ENCODE data around the gene CHPT1.
"Not testable (repeated sequence)": the region's sequence is repeated elsewhere in the genome, so short reads cannot be mapped to it uniquely, and the experiment has no call there.

Gene CHPT1

DNA sequence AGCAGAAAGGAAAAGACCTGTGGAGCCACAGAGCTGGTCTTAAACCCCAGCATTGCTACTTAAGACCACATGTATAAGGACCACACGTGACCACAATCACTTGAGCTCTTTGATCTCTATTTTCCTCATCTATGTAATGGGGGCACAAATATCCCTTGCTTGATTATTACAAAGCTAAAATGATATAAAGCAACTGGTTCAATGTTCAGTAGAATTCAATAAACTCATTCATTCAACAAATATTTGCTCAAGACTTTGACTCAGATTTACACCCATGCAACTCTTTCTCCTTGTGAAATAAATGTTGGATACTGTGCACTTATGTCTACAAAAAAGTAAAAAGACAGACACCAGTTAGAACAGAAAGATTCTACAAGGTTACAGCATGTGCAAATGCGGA is 21.9 kb upstream of the CHPT1 start:
- no peak overlapping the region for H3K4me2 ChIP-seq (ENCODE audit: low read length)
- H3K9me2 ChIP-seq (ENCODE audit: low read depth, low read length), result no peaks in the 10 kb centered on the region
- no peaks in the 10 kb centered on the region for H3F3A ChIP-seq (ENCODE audit: insufficient read depth, low read length)
- no peaks in the 10 kb centered on the region for H4K20me1 ChIP-seq (ENCODE audit: insufficient read depth, low read length)
- no peak overlapping the region for H2AFZ ChIP-seq (ENCODE audit: low read length)
- H3K4me1 ChIP-seq (ENCODE audit: insufficient read depth, low read length, severe bottlenecking), result peaks cover 18% of the 10 kb centered on the region
- no peaks in the 10 kb centered on the region for H3K36me3 ChIP-seq (ENCODE audit: insufficient read depth, low read length)
- no peaks in the 10 kb centered on the region for H3K79me2 ChIP-seq (ENCODE audit: insufficient read depth, low read length)
- H3K9ac ChIP-seq (ENCODE audit: low read length), result no peak overlapping the region
- no peak overlapping the region for H3K27ac ChIP-seq (ENCODE audit: low read depth, low read length, poor library complexity, severe bottlenecking)
- H3K27me3 ChIP-seq (ENCODE audit: insufficient read depth, low read length), result no peaks in the 10 kb centered on the region
- no peak for TF ChIP-seq EZH2 (IDR thresholded peaks at IDR 0.05; ENCODE audit: borderline replicate concordance, low read length)
- TF ChIP-seq, protein P1, sequence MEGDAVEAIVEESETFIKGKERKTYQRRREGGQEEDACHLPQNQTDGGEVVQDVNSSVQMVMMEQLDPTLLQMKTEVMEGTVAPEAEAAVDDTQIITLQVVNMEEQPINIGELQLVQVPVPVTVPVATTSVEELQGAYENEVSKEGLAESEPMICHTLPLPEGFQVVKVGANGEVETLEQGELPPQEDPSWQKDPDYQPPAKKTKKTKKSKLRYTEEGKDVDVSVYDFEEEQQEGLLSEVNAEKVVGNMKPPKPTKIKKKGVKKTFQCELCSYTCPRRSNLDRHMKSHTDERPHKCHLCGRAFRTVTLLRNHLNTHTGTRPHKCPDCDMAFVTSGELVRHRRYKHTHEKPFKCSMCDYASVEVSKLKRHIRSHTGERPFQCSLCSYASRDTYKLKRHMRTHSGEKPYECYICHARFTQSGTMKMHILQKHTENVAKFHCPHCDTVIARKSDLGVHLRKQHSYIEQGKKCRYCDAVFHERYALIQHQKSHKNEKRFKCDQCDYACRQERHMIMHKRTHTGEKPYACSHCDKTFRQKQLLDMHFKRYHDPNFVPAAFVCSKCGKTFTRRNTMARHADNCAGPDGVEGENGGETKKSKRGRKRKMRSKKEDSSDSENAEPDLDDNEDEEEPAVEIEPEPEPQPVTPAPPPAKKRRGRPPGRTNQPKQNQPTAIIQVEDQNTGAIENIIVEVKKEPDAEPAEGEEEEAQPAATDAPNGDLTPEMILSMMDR (IDR thresholded peaks at IDR 0.05; ENCODE audit: low read length), result no peak
- H3K9me3 ChIP-seq (ENCODE audit: low read length), result no peaks in the 10 kb centered on the region
- H3K4me3 ChIP-seq (ENCODE audit: low read depth, low read length, poor library complexity, severe bottlenecking), result no peak overlapping the region

DNA sequence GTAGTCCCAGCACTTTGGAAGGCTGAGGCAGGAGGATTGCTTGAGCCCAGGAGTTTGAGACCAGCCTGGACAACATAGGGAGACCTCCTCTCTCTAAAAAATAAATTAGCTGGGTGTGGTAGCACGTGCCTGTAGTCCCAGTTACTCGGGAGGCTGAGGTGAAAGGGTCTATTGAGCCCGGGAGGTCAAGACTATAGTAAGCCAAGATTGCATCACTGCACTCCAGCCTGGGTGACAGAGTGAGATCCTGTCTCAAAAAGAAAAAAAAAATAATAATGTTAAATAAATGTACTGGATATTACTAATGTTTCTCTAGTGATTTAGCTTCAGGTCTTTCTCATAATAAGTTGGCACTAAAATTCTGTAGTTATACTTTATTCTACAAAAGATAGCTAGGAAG is 20.9 kb upstream of the CHPT1 start:
- H3K36me3 ChIP-seq (ENCODE audit: insufficient read depth, low read length); H3K79me2 ChIP-seq (ENCODE audit: insufficient read depth, low read length); H3K9me3 ChIP-seq (ENCODE audit: low read length); H3K9ac ChIP-seq (ENCODE audit: low read length); H3K27ac ChIP-seq (ENCODE audit: low read depth, low read length, poor library complexity, severe bottlenecking); H3K9me2 ChIP-seq (ENCODE audit: low read depth, low read length); H3K4me3 ChIP-seq (ENCODE audit: low read depth, low read length, poor library complexity, severe bottlenecking); H3K4me2 ChIP-seq (ENCODE audit: low read length); H3K4me1 ChIP-seq (ENCODE audit: insufficient read depth, low read length, severe bottlenecking); H3F3A ChIP-seq (ENCODE audit: insufficient read depth, low read length); H2AFZ ChIP-seq (ENCODE audit: low read length); H3K27me3 ChIP-seq (ENCODE audit: insufficient read depth, low read length); H4K20me1 ChIP-seq (ENCODE audit: insufficient read depth, low read length): not testable (repeated sequence)

DNA sequence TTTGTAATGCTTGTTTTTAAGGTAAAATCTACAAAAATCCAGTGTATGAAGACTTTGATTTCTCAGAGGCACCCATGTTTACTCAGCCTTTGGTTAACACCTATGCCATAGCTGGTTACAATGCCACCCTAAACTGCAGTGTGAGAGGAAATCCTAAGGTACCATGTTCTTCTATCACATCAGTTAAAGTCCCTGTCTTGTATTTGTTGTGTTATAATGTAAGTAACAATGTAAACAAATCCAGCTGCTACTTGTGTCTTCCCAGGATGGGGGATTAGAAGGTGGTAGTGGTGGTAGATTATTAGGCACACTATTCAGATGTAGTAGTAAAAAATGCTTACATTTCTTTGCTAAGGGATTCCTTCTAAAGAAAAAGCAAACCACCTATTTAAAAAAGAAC is 19.4 kb upstream of the CHPT1 start:
- TF ChIP-seq EZH2 (IDR thresholded peaks at IDR 0.05; ENCODE audit: borderline replicate concordance, low read length), result no peak
- TF ChIP-seq, protein P1 (IDR thresholded peaks at IDR 0.05; ENCODE audit: low read length), result no peak
- Histone ChIP-seq H3K36me3 (ENCODE audit: insufficient read depth, low read length) (no peaks in the 10 kb centered on the region), H3K27me3 (ENCODE audit: insufficient read depth, low read length) (no peaks in the 10 kb centered on the region), H3K9me2 (ENCODE audit: low read depth, low read length) (no peaks in the 10 kb centered on the region), H3K79me2 (ENCODE audit: insufficient read depth, low read length) (no peaks in the 10 kb centered on the region), H3K27ac (ENCODE audit: low read depth, low read length, poor library complexity, severe bottlenecking) (no peak overlapping the region), H3K4me3 (ENCODE audit: low read depth, low read length, poor library complexity, severe bottlenecking) (no peak overlapping the region), H4K20me1 (ENCODE audit: insufficient read depth, low read length) (no peaks in the 10 kb centered on the region), H2AFZ (ENCODE audit: low read length) (no peak overlapping the region), H3K9me3 (ENCODE audit: low read length) (no peaks in the 10 kb centered on the region), H3K4me2 (ENCODE audit: low read length) (no peak overlapping the region), H3K9ac (ENCODE audit: low read length) (no peak overlapping the region), H3F3A (ENCODE audit: insufficient read depth, low read length) (no peaks in the 10 kb centered on the region), H3K4me1 (ENCODE audit: insufficient read depth, low read length, severe bottlenecking) (no peaks in the 10 kb centered on the region)

DNA sequence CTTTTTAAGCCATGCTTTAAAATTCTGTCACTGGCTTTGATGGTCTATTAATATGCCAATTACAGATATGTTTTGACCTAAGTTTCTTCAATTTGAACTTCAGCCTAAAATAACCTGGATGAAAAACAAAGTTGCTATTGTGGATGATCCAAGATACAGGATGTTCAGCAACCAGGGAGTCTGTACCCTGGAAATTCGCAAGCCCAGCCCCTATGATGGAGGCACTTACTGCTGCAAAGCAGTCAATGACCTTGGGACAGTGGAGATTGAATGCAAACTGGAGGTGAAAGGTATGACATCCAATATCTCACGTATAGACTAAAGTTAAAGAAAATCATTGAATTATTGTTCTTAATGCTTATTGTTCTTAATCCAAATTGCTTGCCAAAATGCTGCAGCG is 17.2 kb upstream of the CHPT1 start:
- no peak for TF ChIP-seq EZH2 (IDR thresholded peaks at IDR 0.05; ENCODE audit: borderline replicate concordance, low read length)
- TF ChIP-seq, protein P1 (IDR thresholded peaks at IDR 0.05; ENCODE audit: low read length), result no peak
- H3F3A ChIP-seq (ENCODE audit: insufficient read depth, low read length), result no peaks in the 10 kb centered on the region
- no peak overlapping the region for H2AFZ ChIP-seq (ENCODE audit: low read length)

More for the DNA sequence above, 17.2 kb upstream of the CHPT1 start:
- Histone ChIP-seq H3K27me3 (ENCODE audit: insufficient read depth, low read length) (no peaks in the 10 kb centered on the region), H3K9me2 (ENCODE audit: low read depth, low read length) (no peaks in the 10 kb centered on the region), H3K36me3 (ENCODE audit: insufficient read depth, low read length) (no peaks in the 10 kb centered on the region), H3K4me2 (ENCODE audit: low read length) (no peak overlapping the region), H3K4me3 (ENCODE audit: low read depth, low read length, poor library complexity, severe bottlenecking) (no peak overlapping the region), H3K79me2 (ENCODE audit: insufficient read depth, low read length) (no peaks in the 10 kb centered on the region), H3K9ac (ENCODE audit: low read length) (no peak overlapping the region), H3K27ac (ENCODE audit: low read depth, low read length, poor library complexity, severe bottlenecking) (no peak overlapping the region), H4K20me1 (ENCODE audit: insufficient read depth, low read length) (no peaks in the 10 kb centered on the region), H3K4me1 (ENCODE audit: insufficient read depth, low read length, severe bottlenecking) (peaks cover 7% of the 10 kb centered on the region), H3K9me3 (ENCODE audit: low read length) (no peaks in the 10 kb centered on the region)

Data from OCI-LY1 (cell line).